GM12801 (cell line): Measurements from ENCODE around the gene STPG3.

Experiments
- CTCF ChIP-seq: IDR thresholded peaks from one replicate; pipeline ENCODE4 v1.5.1; 2011; ENCODE audit warnings: control low read depth; ENCODE audit not compliant: insufficient read length; ENCODE audit errors: extremely low read depth

The STPG3 gene

GRCh38 chr9:137228506-137228967 is 22.5 kb upstream of the STPG3 start:
- TF ChIP-seq CTCF: no peak

- no peak for TF ChIP-seq CTCF
These were observed 21.9 kb upstream of the STPG3 start for GRCh38 chr9:137228968-137229896.

- TF ChIP-seq CTCF: no peak
These were observed 21.0 kb upstream of the STPG3 start for GRCh38 chr9:137229903-137230704.

GRCh38 chr9:137230705-137231371 is 20.2 kb upstream of the STPG3 start, which contains the start of gene SLC34A3:
SLC34A3 (plus strand) TSS chr9:137230901; CDS start chr9:137231703, 802 bp downstream.
- no peak for TF ChIP-seq CTCF

- TF ChIP-seq CTCF: no peak
These were observed 19.6 kb upstream of the STPG3 start for GRCh38 chr9:137231372-137232039.

DNA sequence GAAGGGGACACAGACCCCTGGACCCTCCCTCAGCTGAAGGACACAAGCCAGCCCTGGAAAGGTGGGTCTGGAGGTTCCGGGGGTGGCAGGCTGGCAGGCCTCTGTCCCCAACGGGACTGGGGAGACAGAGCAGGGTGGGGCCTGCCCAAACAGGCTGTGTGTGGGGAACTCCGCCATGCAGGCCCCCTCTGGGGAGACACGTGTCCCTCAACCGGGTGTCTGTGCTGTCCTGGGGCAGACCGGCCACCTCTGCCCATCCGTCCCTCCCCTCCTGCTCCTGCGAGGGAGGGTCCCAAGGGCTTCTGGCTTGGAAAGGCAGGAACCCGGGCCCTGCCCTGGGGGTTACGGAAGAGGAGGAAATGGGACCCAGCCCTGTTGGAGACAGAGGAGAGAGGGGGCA is 19.0 kb upstream of the STPG3 start:
- TF ChIP-seq CTCF: no peak
